Naive thymus-derived CD8-positive, alpha-beta T cell (primary cell): ENCODE measurements around the gene IFITM1. TPM values are rescaled to one million over a fixed set of nuclear protein-coding genes. Genes with fewer than 3 reads are reported as not detected.
A peak's percentile ranks its signal among the peaks of the same experiment; 100 is the strongest.

ENCODE experiments used
- ATAC-seq, 2 donors: fragments of 150-1000 bp; cut with Tn5 transposase in 1 of 2; sonication (Bioruptor Pico), chemical (Tn5 transposase) in 1 of 2; 1 replicate in 1 of 2; 2 replicates in 1 of 2; pipeline ENCODE4 v1.10.0; 2021; ENCODE audit warnings: mild to moderate bottlenecking in 2 of 2, moderate library complexity in 2 of 2
- POLR2A ChIA-PET: fragments of 350-600 bp; sonication (Branson Sonifier 250); formaldehyde crosslinking; loops from one replicate; lab custom pipeline; 2021; ENCODE audit warnings: antibody characterized with exemption; lab: Charles Lee
- DNase-seq, 10 donors: peaks; one replicate each; pipeline versions ENCODE4 v3.0.0 to v3.0.0-alpha.2; 2020 to 2022
- H3K27ac Mint-ChIP-seq, 10 donors: one replicate each; pipeline ENCODE4 v1.8.0; 2020 to 2022; ENCODE audit warnings: mild to moderate bottlenecking in 10 of 10, mixed read lengths in 10 of 10, moderate library complexity in 4 of 10, inconsistent platforms in 1 of 10
- H3K27me3 Mint-ChIP-seq, 5 donors: one replicate each; pipeline ENCODE4 v1.8.0; 2021 to 2022; ENCODE audit warnings: mixed read lengths in 5 of 5
- H3K36me3 Mint-ChIP-seq, 3 donors: one replicate each; pipeline ENCODE4 v1.8.0; 2020 to 2022; ENCODE audit warnings: mixed read lengths in 3 of 3, mild to moderate bottlenecking in 2 of 3, inconsistent platforms in 1 of 3
- H3K4me1 Mint-ChIP-seq, 4 donors: one replicate each; pipeline ENCODE4 v1.8.0; 2021 to 2022; ENCODE audit warnings: mixed read lengths in 4 of 4
- H3K4me3 Mint-ChIP-seq, 10 donors: one replicate each; pipeline ENCODE4 v1.8.0; 2020 to 2022; ENCODE audit warnings: mild to moderate bottlenecking in 10 of 10, mixed read lengths in 10 of 10, moderate library complexity in 6 of 10, inconsistent platforms in 1 of 10
- H3K9me3 Mint-ChIP-seq, 9 donors: one replicate each; pipeline ENCODE4 v1.8.0; 2020 to 2022; ENCODE audit warnings: mixed read lengths in 9 of 9, mild to moderate bottlenecking in 3 of 9, inconsistent platforms in 1 of 9, moderate library complexity in 1 of 9
- polyA plus RNA-seq, 3 donors: library from polyadenylated mRNA; unstranded; fragments of 300-500 nt; fragmentation: Illumina TruSeq; gene quantifications; one replicate each; pipeline ENCODE4 v1.2.3, GENCODE V29; 2021
- total RNA-seq, 8 experiments: library from RNA in 2 of 8; stranded (reverse) in 2 of 8; gene quantifications; one replicate each; pipeline ENCODE4 v1.2.3 and lab custom pipeline; 2021 to 2026

Gene IFITM1
- total and polyA plus RNA-seq, 5 experiments from 2014 or later, result 90.0 to 2,198 (median 1,833) TPM

- POLR2A ChIA-PET, result interaction anchor here (0.6 to 21.0 kb wide), 4 partner anchors 9 to 50 kb away, joined by 3 to 863 read pairs (median 4); partner anchors contain the start of genes NLRP6 and PGGHG
- H3K9me3 Mint-ChIP-seq, result peaks cover 0 to 9% (median 0%) of the 10 kb centered on the region in 9 donors
- ATAC-seq (no peak), DNase-seq (no peak)
- H3K36me3 Mint-ChIP-seq, result peaks cover 0 to 4% (median 3%) of the 10 kb centered on the region in 3 donors
- H3K4me3 Mint-ChIP-seq, result no peak overlapping the region
- H3K27ac Mint-ChIP-seq, result peak overlapping the region in 6 of 10 donors; percentile 81 to 98 (median 92)
- H3K27me3 Mint-ChIP-seq, result peaks cover 0 to 3% (median 0%) of the 10 kb centered on the region in 5 donors
- peaks cover 17 to 40% (median 24%) of the 10 kb centered on the region in 4 donors for H3K4me1 Mint-ChIP-seq
Observed at GRCh38 chr11:276219-276618, 37.6 kb upstream of the IFITM1 start.

- peak within 1 kb of the TSS; percentile 77 to 94 (median 92) for H3K4me3 Mint-ChIP-seq
- peak within 1 kb of the TSS; percentile 81 to 98 (median 95) for H3K27ac Mint-ChIP-seq
- ATAC-seq (peak in 1 of 2 donors; percentile 18), DNase-seq (peak in 4 of 10 donors; percentile 21 to 60 (median 41))
- POLR2A ChIA-PET, result interaction anchor here (0.6 to 21.0 kb wide), 14 partner anchors 3 to 228 kb away, joined by 3 to 863 read pairs (median 8); partner anchors contain the start of genes BET1L, IFITM1, NLRP6 and PGGHG
- peaks cover 0 to 9% (median 0%) of the 10 kb centered on the region in 9 donors for H3K9me3 Mint-ChIP-seq
- peaks cover 0 to 14% (median 0%) of the 10 kb centered on the region in 5 donors for H3K27me3 Mint-ChIP-seq
- H3K4me1 Mint-ChIP-seq, result peaks cover 27 to 54% (median 44%) of the 10 kb centered on the region in 4 donors
- H3K36me3 Mint-ChIP-seq, result peaks cover 0 to 10% (median 4%) of the 10 kb centered on the region in 3 donors
Observed at GRCh38 chr11:278001-278951, 35.6 kb upstream of the IFITM1 start, which contains the start of gene NLRP6. NLRP6 (plus strand) TSS chr11:278407; CDS start chr11:278570, 163 bp downstream.

DNA sequence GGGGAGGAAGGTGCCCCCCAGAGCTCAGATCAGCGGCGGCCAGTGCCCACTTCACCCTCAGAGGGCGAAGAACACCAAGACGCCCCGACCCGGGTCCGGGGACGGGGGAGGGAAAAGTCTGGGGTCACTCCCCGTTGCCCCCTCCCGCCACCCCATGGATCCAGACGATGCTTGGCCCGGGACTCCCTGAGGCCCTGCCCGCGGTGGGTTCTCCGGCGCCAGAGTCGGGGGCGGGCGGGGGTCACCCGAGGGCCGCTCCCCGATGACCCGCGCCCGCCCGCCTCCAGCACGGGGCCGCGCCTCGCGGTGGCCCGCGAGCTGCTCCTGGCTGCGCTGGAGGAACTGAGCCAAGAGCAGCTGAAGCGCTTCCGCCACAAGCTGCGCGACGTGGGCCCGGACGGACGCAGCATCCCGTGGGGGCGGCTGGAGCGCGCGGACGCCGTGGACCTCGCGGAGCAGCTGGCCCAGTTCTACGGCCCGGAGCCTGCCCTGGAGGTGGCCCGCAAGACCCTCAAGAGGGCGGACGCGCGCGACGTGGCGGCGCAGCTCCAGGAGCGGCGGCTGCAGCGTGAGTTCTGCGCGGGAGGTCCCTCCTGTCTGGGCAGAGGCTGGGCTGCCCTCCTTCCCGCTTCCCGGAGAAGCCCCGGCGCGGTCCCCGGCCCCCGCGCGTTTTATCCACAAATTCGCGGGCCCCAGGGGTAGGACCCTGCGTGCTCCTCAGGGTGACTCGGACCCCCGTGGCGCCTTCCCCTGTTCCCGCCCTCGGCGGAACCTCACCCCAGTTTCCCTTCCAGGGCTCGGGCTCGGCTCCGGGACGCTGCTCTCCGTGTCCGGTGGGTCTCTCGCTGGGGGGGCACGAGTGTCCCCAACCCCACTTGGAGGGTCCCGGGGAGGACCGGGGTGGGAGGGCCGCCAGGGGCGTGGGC lies 34.5 kb upstream of the IFITM1 start:
- peaks cover 0 to 14% (median 0%) of the 10 kb centered on the region in 5 donors for H3K27me3 Mint-ChIP-seq
- POLR2A ChIA-PET, result interaction anchor here (0.6 to 21.0 kb wide), 27 partner anchors 4 to 425 kb away, joined by 3 to 863 read pairs (median 5); partner anchors contain the start of genes BET1L, IFITM1, IFITM5 and NLRP6
- peaks cover 0 to 9% (median 0%) of the 10 kb centered on the region in 9 donors for H3K9me3 Mint-ChIP-seq
- H3K36me3 Mint-ChIP-seq, result peaks cover 0 to 12% (median 4%) of the 10 kb centered on the region in 3 donors
- DNase-seq (peak in 3 of 10 donors; percentile 2 to 41 (median 24)), ATAC-seq (peak; percentile 21 to 27)
- peak overlapping the region; percentile 77 to 94 (median 92) for H3K4me3 Mint-ChIP-seq
- H3K4me1 Mint-ChIP-seq, result peaks cover 27 to 60% (median 51%) of the 10 kb centered on the region in 4 donors
- H3K27ac Mint-ChIP-seq, result peak overlapping the region in 9 of 10 donors; percentile 81 to 98 (median 95)

DNA sequence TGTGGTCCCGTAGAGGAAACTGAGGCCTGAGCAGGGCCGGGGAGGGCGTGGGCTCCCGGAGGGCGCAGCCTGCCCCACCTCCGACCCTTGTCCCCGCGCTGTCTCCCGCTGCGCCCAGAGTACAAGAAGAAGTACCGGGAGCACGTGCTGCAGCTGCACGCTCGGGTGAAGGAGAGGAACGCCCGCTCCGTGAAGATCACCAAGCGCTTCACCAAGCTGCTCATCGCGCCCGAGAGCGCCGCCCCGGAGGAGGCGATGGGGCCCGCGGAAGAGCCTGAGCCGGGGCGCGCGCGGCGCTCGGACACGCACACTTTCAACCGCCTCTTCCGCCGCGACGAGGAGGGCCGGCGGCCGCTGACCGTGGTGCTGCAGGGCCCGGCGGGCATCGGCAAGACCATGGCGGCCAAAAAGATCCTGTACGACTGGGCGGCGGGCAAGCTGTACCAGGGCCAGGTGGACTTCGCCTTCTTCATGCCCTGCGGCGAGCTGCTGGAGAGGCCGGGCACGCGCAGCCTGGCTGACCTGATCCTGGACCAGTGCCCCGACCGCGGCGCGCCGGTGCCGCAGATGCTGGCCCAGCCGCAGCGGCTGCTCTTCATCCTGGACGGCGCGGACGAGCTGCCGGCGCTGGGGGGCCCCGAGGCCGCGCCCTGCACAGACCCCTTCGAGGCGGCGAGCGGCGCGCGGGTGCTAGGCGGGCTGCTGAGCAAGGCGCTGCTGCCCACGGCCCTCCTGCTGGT lies 33.7 kb upstream of the IFITM1 start:
- H3K27me3 Mint-ChIP-seq, result peaks cover 0 to 14% (median 0%) of the 10 kb centered on the region in 5 donors
- H3K4me1 Mint-ChIP-seq, result peaks cover 26 to 62% (median 53%) of the 10 kb centered on the region in 4 donors
- DNase-seq, result peak in 6 of 10 donors; percentile 44 to 83 (median 58)
- H3K4me3 Mint-ChIP-seq, result peak overlapping the region; percentile 82 to 95 (median 92)
- ATAC-seq, result peak; percentile 51 to 65
- peaks cover 0 to 15% (median 4%) of the 10 kb centered on the region in 3 donors for H3K36me3 Mint-ChIP-seq
- POLR2A ChIA-PET, result interaction anchor here (0.5 to 21.0 kb wide), 20 partner anchors 5 to 296 kb away, joined by 3 to 863 read pairs (median 9); partner anchors contain the start of genes BET1L, IFITM1, IFITM5 and NLRP6
- H3K27ac Mint-ChIP-seq, result peak overlapping the region in 8 of 10 donors; percentile 84 to 92 (median 88)
- H3K9me3 Mint-ChIP-seq, result peaks cover 0 to 9% (median 0%) of the 10 kb centered on the region in 9 donors

DNA sequence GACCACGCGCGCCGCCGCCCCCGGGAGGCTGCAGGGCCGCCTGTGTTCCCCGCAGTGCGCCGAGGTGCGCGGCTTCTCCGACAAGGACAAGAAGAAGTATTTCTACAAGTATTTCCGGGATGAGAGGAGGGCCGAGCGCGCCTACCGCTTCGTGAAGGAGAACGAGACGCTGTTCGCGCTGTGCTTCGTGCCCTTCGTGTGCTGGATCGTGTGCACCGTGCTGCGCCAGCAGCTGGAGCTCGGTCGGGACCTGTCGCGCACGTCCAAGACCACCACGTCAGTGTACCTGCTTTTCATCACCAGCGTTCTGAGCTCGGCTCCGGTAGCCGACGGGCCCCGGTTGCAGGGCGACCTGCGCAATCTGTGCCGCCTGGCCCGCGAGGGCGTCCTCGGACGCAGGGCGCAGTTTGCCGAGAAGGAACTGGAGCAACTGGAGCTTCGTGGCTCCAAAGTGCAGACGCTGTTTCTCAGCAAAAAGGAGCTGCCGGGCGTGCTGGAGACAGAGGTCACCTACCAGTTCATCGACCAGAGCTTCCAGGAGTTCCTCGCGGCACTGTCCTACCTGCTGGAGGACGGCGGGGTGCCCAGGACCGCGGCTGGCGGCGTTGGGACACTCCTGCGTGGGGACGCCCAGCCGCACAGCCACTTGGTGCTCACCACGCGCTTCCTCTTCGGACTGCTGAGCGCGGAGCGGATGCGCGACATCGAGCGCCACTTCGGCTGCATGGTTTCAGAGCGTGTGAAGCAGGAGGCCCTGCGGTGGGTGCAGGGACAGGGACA lies 32.9 kb upstream of the IFITM1 start:
- peaks cover 0 to 14% (median 0%) of the 10 kb centered on the region in 5 donors for H3K27me3 Mint-ChIP-seq
- H3K4me3 Mint-ChIP-seq, result peak overlapping the region; percentile 82 to 95 (median 93)
- DNase-seq (peak in 3 of 10 donors; percentile 42 to 62 (median 61)), ATAC-seq (peak; percentile 35 to 43)
- peaks cover 0 to 15% (median 4%) of the 10 kb centered on the region in 3 donors for H3K36me3 Mint-ChIP-seq
- peaks cover 0 to 9% (median 0%) of the 10 kb centered on the region in 9 donors for H3K9me3 Mint-ChIP-seq
- POLR2A ChIA-PET, result interaction anchor here (0.9 to 21.0 kb wide), 17 partner anchors 5 to 226 kb away, joined by 3 to 863 read pairs (median 15); partner anchors contain the start of genes BET1L, IFITM1, IFITM5 and NLRP6
- H3K27ac Mint-ChIP-seq, result peak overlapping the region; percentile 76 to 96 (median 94)
- peaks cover 25 to 70% (median 54%) of the 10 kb centered on the region in 4 donors for H3K4me1 Mint-ChIP-seq

GRCh38 chr11:281486-282161 lies 32.2 kb upstream of the IFITM1 start:
- peaks cover 25 to 67% (median 55%) of the 10 kb centered on the region in 4 donors for H3K4me1 Mint-ChIP-seq
- peaks cover 0 to 12% (median under 1%) of the 10 kb centered on the region in 3 donors for H3K36me3 Mint-ChIP-seq
- peak overlapping the region; percentile 82 to 95 (median 93) for H3K4me3 Mint-ChIP-seq
- ATAC-seq (peak; percentile 3 to 17), DNase-seq (peak in 2 of 10 donors; percentile 1 to 28)
- H3K27ac Mint-ChIP-seq, result peak overlapping the region; percentile 76 to 96 (median 94)
- peaks cover 0 to 6% (median 0%) of the 10 kb centered on the region in 9 donors for H3K9me3 Mint-ChIP-seq
- POLR2A ChIA-PET, result interaction anchor here (0.6 to 21.0 kb wide), 17 partner anchors 5 to 276 kb away, joined by 3 to 863 read pairs (median 15); partner anchors contain the start of genes BET1L, IFITM1, IFITM5 and NLRP6
- peaks cover 0 to 14% (median 0%) of the 10 kb centered on the region in 5 donors for H3K27me3 Mint-ChIP-seq

GRCh38 chr11:282171-282570 lies 31.7 kb upstream of the IFITM1 start:
- Mint-ChIP-seq H3K27me3 (peaks cover 0 to 14% (median 0%) of the 10 kb centered on the region in 5 donors), H3K27ac (peak overlapping the region; percentile 59 to 96 (median 94)), H3K9me3 (peaks cover 0 to 2% (median 0%) of the 10 kb centered on the region in 9 donors), H3K36me3 (peaks cover 0 to 11% (median 0%) of the 10 kb centered on the region in 3 donors), H3K4me1 (peaks cover 29 to 67% (median 59%) of the 10 kb centered on the region in 4 donors), H3K4me3 (peak overlapping the region; percentile 82 to 95 (median 93))
- DNase-seq (peak in 1 of 10 donors; percentile 11), ATAC-seq (no peak)
- POLR2A ChIA-PET, result interaction anchor here (0.6 to 21.0 kb wide), 12 partner anchors 5 to 275 kb away, joined by 3 to 863 read pairs (median 26); partner anchors contain the start of genes BET1L, IFITM1, IFITM5 and NLRP6

GRCh38 chr11:282630-283360 lies 31.0 kb upstream of the IFITM1 start:
- H3K4me3 Mint-ChIP-seq, result peak overlapping the region; percentile 82 to 95 (median 93)
- ATAC-seq (no peak), DNase-seq (peak in 1 of 10 donors; percentile 14)
- H3K27ac Mint-ChIP-seq, result peak overlapping the region; percentile 59 to 96 (median 94)
- POLR2A ChIA-PET, result interaction anchor here (0.6 to 21.0 kb wide), 16 partner anchors 4 to 123 kb away, joined by 3 to 863 read pairs (median 8); partner anchors contain the start of genes BET1L, IFITM1, IFITM5 and NLRP6
- peaks cover 0 to 14% (median 0%) of the 10 kb centered on the region in 5 donors for H3K27me3 Mint-ChIP-seq
- no peaks in the 10 kb centered on the region for H3K9me3 Mint-ChIP-seq
- peaks cover 28 to 66% (median 55%) of the 10 kb centered on the region in 4 donors for H3K4me1 Mint-ChIP-seq
- H3K36me3 Mint-ChIP-seq, result peaks cover 0 to 11% (median 0%) of the 10 kb centered on the region in 3 donors
